ENCODE data around the gene PDE2A. TPM values are rescaled to one million over a fixed set of nuclear protein-coding genes. Genes with fewer than 3 reads are reported as not detected.

PDE2A gene
- total RNA-seq, 2 experiments from 2014 or later: 0.26 to 0.37 TPM

- H3K4me3 Mint-ChIP-seq: no peak overlapping the region
- DNase-seq: no peak
- peaks cover 52% of the 10 kb centered on the region for H3K4me1 Mint-ChIP-seq (ENCODE audit: low read depth)
- ATAC-seq: no peak
- no peaks in the 10 kb centered on the region for H3K27me3 Mint-ChIP-seq (ENCODE audit: low read depth)
- no peak overlapping the region for H3K27ac Mint-ChIP-seq
- ChIA-PET CTCF (no interaction called here), POLR2A (no interaction called here)
- no peaks in the 10 kb centered on the region for H3K9me3 Mint-ChIP-seq (ENCODE audit: insufficient read depth)
- peaks cover 35% of the 10 kb centered on the region for H3K36me3 Mint-ChIP-seq (ENCODE audit: low read depth)
Observed at GRCh38 chr11:72688929-72689328, 14.7 kb upstream of the PDE2A start.

GRCh38 chr11:72688486-72688885 lies 14.3 kb upstream of the PDE2A start:
- H3K27me3 Mint-ChIP-seq (ENCODE audit: low read depth): no peaks in the 10 kb centered on the region
- no peak for DNase-seq
- no peaks in the 10 kb centered on the region for H3K9me3 Mint-ChIP-seq (ENCODE audit: insufficient read depth)
- POLR2A ChIA-PET: no interaction called here
- H3K4me3 Mint-ChIP-seq: no peak overlapping the region
- peaks cover 52% of the 10 kb centered on the region for H3K4me1 Mint-ChIP-seq (ENCODE audit: low read depth)
- ATAC-seq: no peak
- CTCF ChIA-PET: no interaction called here
- peaks cover 35% of the 10 kb centered on the region for H3K36me3 Mint-ChIP-seq (ENCODE audit: low read depth)
- H3K27ac Mint-ChIP-seq: no peak overlapping the region

- ChIA-PET CTCF (interaction anchor here (8.2 kb wide), 1 partner anchor 98 kb away, joined by 132 read pairs; no protein-coding TSS in a partner anchor), POLR2A (no interaction called here)
- Mint-ChIP-seq H3K4me1 (ENCODE audit: low read depth) (peaks cover 53% of the 10 kb centered on the region), H3K27me3 (ENCODE audit: low read depth) (no peaks in the 10 kb centered on the region), H3K36me3 (ENCODE audit: low read depth) (peaks cover 32% of the 10 kb centered on the region), H3K9me3 (ENCODE audit: insufficient read depth) (no peaks in the 10 kb centered on the region), H3K27ac (peak overlapping the region; percentile 82), H3K4me3 (no peak overlapping the region)
- no peak for ATAC-seq
- no peak for DNase-seq
Observed at GRCh38 chr11:72687326-72687725, 13.1 kb upstream of the PDE2A start.

GRCh38 chr11:72686639-72687220 lies 12.5 kb upstream of the PDE2A start:
- Mint-ChIP-seq H3K9me3 (ENCODE audit: insufficient read depth) (no peaks in the 10 kb centered on the region), H3K27me3 (ENCODE audit: low read depth) (no peaks in the 10 kb centered on the region), H3K36me3 (ENCODE audit: low read depth) (peaks cover 32% of the 10 kb centered on the region), H3K4me3 (peak overlapping the region; percentile 54), H3K4me1 (ENCODE audit: low read depth) (peaks cover 55% of the 10 kb centered on the region), H3K27ac (peak overlapping the region; percentile 82)
- DNase-seq (no peak), ATAC-seq (no peak)
- ChIA-PET CTCF (interaction anchor here (0.9 to 8.2 kb wide), 8 partner anchors 12 to 491 kb away, joined by 3 to 132 read pairs (median 16); partner anchors contain the start of genes PDE2A and STARD10), POLR2A (interaction anchor here (1.0 to 1.7 kb wide), 2 partner anchors 10 to 11 kb away, joined by 3 to 4 read pairs; no protein-coding TSS in a partner anchor)

- H3K4me1 Mint-ChIP-seq (ENCODE audit: low read depth): peaks cover 55% of the 10 kb centered on the region
- H3K36me3 Mint-ChIP-seq (ENCODE audit: low read depth): peaks cover 32% of the 10 kb centered on the region
- no peaks in the 10 kb centered on the region for H3K27me3 Mint-ChIP-seq (ENCODE audit: low read depth)
- H3K4me3 Mint-ChIP-seq: peak overlapping the region; percentile 54
- ChIA-PET POLR2A (interaction anchor here (1.0 to 1.7 kb wide), 2 partner anchors 9 to 10 kb away, joined by 3 to 4 read pairs; no protein-coding TSS in a partner anchor), CTCF (interaction anchor here (0.9 to 8.2 kb wide), 14 partner anchors 11 to 492 kb away, joined by 3 to 132 read pairs (median 8); partner anchors contain the start of genes PDE2A and STARD10)
- DNase-seq: peak; percentile 67
- H3K27ac Mint-ChIP-seq: peak overlapping the region; percentile 82
- peak; percentile 41 for ATAC-seq
- no peaks in the 10 kb centered on the region for H3K9me3 Mint-ChIP-seq (ENCODE audit: insufficient read depth)
Observed at GRCh38 chr11:72685560-72686480, 11.6 kb upstream of the PDE2A start.

- H3K9me3 Mint-ChIP-seq (ENCODE audit: insufficient read depth): no peaks in the 10 kb centered on the region
- ChIA-PET POLR2A (interaction anchor here (0.7 kb wide), 1 partner anchor 210 kb away, joined by 3 read pairs; no protein-coding TSS in a partner anchor), CTCF (interaction anchor here (0.5 to 8.2 kb wide), 38 partner anchors 9 to 494 kb away, joined by 3 to 132 read pairs (median 4); partner anchors contain the start of genes PDE2A and STARD10)
- H3K4me1 Mint-ChIP-seq (ENCODE audit: low read depth): peaks cover 48% of the 10 kb centered on the region
- no peak overlapping the region for H3K27ac Mint-ChIP-seq
- no peak overlapping the region for H3K4me3 Mint-ChIP-seq
- DNase-seq (peak; percentile 68), ATAC-seq (peak; percentile 70)
- H3K27me3 Mint-ChIP-seq (ENCODE audit: low read depth): peaks cover 2% of the 10 kb centered on the region
- H3K36me3 Mint-ChIP-seq (ENCODE audit: low read depth): peaks cover 24% of the 10 kb centered on the region
Observed at GRCh38 chr11:72684236-72684912, 10.2 kb upstream of the PDE2A start.

GRCh38 chr11:72683782-72684200 lies 9.6 kb upstream of the PDE2A start:
- Mint-ChIP-seq H3K36me3 (ENCODE audit: low read depth) (peaks cover 24% of the 10 kb centered on the region), H3K4me1 (ENCODE audit: low read depth) (peaks cover 44% of the 10 kb centered on the region), H3K27ac (no peak overlapping the region), H3K4me3 (no peak overlapping the region), H3K27me3 (ENCODE audit: low read depth) (peaks cover 8% of the 10 kb centered on the region), H3K9me3 (ENCODE audit: insufficient read depth) (no peaks in the 10 kb centered on the region)
- ATAC-seq: peak; percentile 64
- CTCF ChIA-PET: interaction anchor here (0.5 to 8.2 kb wide), 34 partner anchors 9 to 350 kb away, joined by 3 to 132 read pairs (median 4); partner anchors contain the start of genes PDE2A and STARD10
- DNase-seq: peak; percentile 78
- POLR2A ChIA-PET: interaction anchor here (0.7 kb wide), 1 partner anchor 210 kb away, joined by 3 read pairs; no protein-coding TSS in a partner anchor

GRCh38 chr11:72682858-72683243 lies 8.6 kb upstream of the PDE2A start:
- peaks cover 15% of the 10 kb centered on the region for H3K27me3 Mint-ChIP-seq (ENCODE audit: low read depth)
- POLR2A ChIA-PET: no interaction called here
- H3K36me3 Mint-ChIP-seq (ENCODE audit: low read depth): peaks cover 16% of the 10 kb centered on the region
- CTCF ChIA-PET: interaction anchor here (0.9 to 8.2 kb wide), 6 partner anchors 14 to 211 kb away, joined by 4 to 132 read pairs (median 12); no protein-coding TSS in a partner anchor
- DNase-seq (no peak), ATAC-seq (no peak)
- H3K4me3 Mint-ChIP-seq: no peak overlapping the region
- H3K4me1 Mint-ChIP-seq (ENCODE audit: low read depth): peaks cover 35% of the 10 kb centered on the region
- H3K9me3 Mint-ChIP-seq (ENCODE audit: insufficient read depth): no peaks in the 10 kb centered on the region
- no peak overlapping the region for H3K27ac Mint-ChIP-seq

GRCh38 chr11:72682238-72682857 lies 8.1 kb upstream of the PDE2A start:
- ATAC-seq (no peak), DNase-seq (no peak)
- CTCF ChIA-PET: interaction anchor here (0.9 to 8.2 kb wide), 5 partner anchors 14 to 211 kb away, joined by 4 to 132 read pairs (median 9); no protein-coding TSS in a partner anchor
- Mint-ChIP-seq H3K36me3 (ENCODE audit: low read depth) (peaks cover 14% of the 10 kb centered on the region), H3K9me3 (ENCODE audit: insufficient read depth) (no peaks in the 10 kb centered on the region), H3K27me3 (ENCODE audit: low read depth) (peaks cover 18% of the 10 kb centered on the region), H3K4me1 (ENCODE audit: low read depth) (peaks cover 30% of the 10 kb centered on the region), H3K27ac (no peak overlapping the region), H3K4me3 (no peak overlapping the region)
- POLR2A ChIA-PET: interaction anchor here (0.8 kb wide), 1 partner anchor 9 kb away, joined by 3 read pairs; no protein-coding TSS in a partner anchor

GRCh38 chr11:72681226-72682153 lies 7.3 kb upstream of the PDE2A start:
- H3K4me3 Mint-ChIP-seq: no peak overlapping the region
- ATAC-seq: no peak
- H3K36me3 Mint-ChIP-seq (ENCODE audit: low read depth): peaks cover 5% of the 10 kb centered on the region
- no peak overlapping the region for H3K27ac Mint-ChIP-seq
- peaks cover 23% of the 10 kb centered on the region for H3K27me3 Mint-ChIP-seq (ENCODE audit: low read depth)
- CTCF ChIA-PET: interaction anchor here (1.5 to 8.2 kb wide), 3 partner anchors 13 to 92 kb away, joined by 5 to 132 read pairs (median 9); no protein-coding TSS in a partner anchor
- POLR2A ChIA-PET: interaction anchor here (0.8 kb wide), 1 partner anchor 8 kb away, joined by 3 read pairs; no protein-coding TSS in a partner anchor
- H3K9me3 Mint-ChIP-seq (ENCODE audit: insufficient read depth): no peaks in the 10 kb centered on the region
- DNase-seq: no peak
- H3K4me1 Mint-ChIP-seq (ENCODE audit: low read depth): peaks cover 25% of the 10 kb centered on the region

Measured in activated CD8-positive, alpha-beta T cell treated with anti-CD3 and anti-CD28 coated beads, Interleukin-2, amount 10 ng/mL, durations not matched to agents 7 days and 5 days (primary cell).